Neutrophil (primary cell): ENCODE data around the gene JAG2.

Experiments used
- H3K27ac ChIP-seq: fragments of 200-600 bp; sonication (generic); 2 replicates; pipeline ENCODE4 v1.5.1; 2016; ENCODE audit warnings: mild to moderate bottlenecking, moderate library complexity
- H3K27me3 ChIP-seq: fragments of 200-600 bp; sonication (generic); 2 replicates; pipeline ENCODE4 v1.6.0; 2016; ENCODE audit warnings: mild to moderate bottlenecking
- H3K36me3 ChIP-seq: fragments of 200-600 bp; sonication (generic); 2 replicates; pipeline ENCODE4 v1.5.1; 2017
- H3K4me1 ChIP-seq, 2 experiments: fragments of 200-600 bp in 1 of 2; sonication (generic) in 1 of 2; 1 replicate in 1 of 2; 2 replicates in 1 of 2; pipeline versions ENCODE4 v1.5.1 to v1.6.1; 2013 to 2016; ENCODE audit warnings: low read depth in 1 of 2, low read length in 1 of 2, mild to moderate bottlenecking in 1 of 2, moderate library complexity in 1 of 2; ENCODE audit not compliant: control insufficient read depth in 1 of 2, insufficient read depth in 1 of 2
- H3K4me3 ChIP-seq, 2 experiments: fragments of 200-600 bp in 1 of 2; sonication (generic) in 1 of 2; 1 replicate in 1 of 2; 2 replicates in 1 of 2; pipeline ENCODE4 v1.5.1; 2013 to 2016; ENCODE audit warnings: low read depth in 1 of 2, low read length in 1 of 2, mild to moderate bottlenecking in 1 of 2, moderate library complexity in 1 of 2
- H3K9me3 ChIP-seq: fragments of 200-600 bp; sonication (generic); 2 replicates; pipeline ENCODE4 v1.5.1; 2016
- TF ChIP-seq, protein P1 (sequence below): fragments of 200-600 bp; sonication (generic); IDR thresholded peaks from 2 replicates; pipeline ENCODE4 v1.5.1; 2016; ENCODE audit warnings: antibody characterized with exemption

The JAG2 gene

DNA sequence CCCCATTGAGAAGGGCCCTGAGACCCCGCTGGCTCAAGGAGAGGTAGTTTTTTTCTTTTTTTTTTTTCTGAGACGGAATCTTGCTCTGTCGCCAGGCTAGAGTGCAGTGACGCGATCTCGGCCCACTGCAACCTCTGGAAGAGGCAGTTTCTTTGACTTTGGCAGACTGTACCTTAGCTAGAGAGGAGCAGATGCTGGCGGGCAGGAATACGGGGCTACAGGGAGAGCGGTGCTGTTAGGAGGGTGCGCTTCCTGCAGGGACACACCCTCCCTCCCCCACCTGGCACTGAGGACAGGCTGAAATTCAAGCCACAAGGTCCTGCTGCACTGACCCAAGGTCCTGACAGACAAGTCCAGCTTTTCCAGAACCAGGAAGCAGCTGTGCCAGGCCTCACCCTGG is 44.8 kb upstream of the JAG2 start:
- Histone ChIP-seq H3K4me3 (no peak overlapping the region), H3K9me3 (no peaks in the 10 kb centered on the region), H3K36me3 (peaks cover 39% of the 10 kb centered on the region), H3K4me1 (no peaks in the 10 kb centered on the region), H3K27me3 (no peaks in the 10 kb centered on the region), H3K27ac (no peak overlapping the region)
- TF ChIP-seq, protein P1, sequence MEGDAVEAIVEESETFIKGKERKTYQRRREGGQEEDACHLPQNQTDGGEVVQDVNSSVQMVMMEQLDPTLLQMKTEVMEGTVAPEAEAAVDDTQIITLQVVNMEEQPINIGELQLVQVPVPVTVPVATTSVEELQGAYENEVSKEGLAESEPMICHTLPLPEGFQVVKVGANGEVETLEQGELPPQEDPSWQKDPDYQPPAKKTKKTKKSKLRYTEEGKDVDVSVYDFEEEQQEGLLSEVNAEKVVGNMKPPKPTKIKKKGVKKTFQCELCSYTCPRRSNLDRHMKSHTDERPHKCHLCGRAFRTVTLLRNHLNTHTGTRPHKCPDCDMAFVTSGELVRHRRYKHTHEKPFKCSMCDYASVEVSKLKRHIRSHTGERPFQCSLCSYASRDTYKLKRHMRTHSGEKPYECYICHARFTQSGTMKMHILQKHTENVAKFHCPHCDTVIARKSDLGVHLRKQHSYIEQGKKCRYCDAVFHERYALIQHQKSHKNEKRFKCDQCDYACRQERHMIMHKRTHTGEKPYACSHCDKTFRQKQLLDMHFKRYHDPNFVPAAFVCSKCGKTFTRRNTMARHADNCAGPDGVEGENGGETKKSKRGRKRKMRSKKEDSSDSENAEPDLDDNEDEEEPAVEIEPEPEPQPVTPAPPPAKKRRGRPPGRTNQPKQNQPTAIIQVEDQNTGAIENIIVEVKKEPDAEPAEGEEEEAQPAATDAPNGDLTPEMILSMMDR, result no peak

DNA sequence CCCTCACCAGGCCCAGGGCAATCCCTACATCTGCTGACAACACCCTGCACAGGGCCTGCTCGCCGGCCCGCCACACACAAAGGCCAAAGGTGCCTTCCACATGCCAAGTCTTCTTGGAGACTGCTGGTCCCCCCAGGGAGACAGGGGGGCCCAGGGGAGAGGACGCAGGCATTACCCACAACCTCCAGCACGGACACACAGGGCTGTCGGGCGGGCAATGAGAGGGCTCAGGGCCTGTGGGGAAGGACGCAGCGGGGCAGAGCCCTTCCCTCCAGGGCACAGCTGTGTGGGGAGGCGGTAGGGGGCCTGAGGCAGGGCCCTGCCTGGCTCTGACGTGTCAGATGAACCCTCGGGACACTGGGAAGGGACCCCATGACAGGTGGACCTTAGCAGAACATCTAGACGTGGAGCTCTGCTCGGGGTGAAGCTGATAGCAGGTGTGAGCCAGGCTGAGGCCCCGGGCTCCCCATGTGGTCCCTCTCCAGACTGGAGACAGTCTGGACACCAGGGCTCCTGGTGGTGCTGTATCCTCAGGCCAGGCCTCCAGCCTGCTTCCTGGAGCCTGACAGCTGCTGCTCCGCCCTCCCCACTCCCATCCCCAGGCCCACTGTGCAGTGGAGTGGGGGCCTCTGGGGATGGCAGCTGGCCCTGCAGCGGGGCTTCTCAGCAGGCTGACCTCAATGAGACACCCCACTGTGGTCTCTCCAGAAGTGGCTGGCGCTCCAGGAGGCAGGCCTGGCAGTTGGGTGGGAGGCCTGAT is 44.1 kb upstream of the JAG2 start:
- Histone ChIP-seq H3K27me3 (no peaks in the 10 kb centered on the region), H3K4me3 (no peak overlapping the region), H3K36me3 (peaks cover 33% of the 10 kb centered on the region), H3K4me1 (no peaks in the 10 kb centered on the region), H3K27ac (no peak overlapping the region), H3K9me3 (no peaks in the 10 kb centered on the region)
- TF ChIP-seq, protein P1, result no peak

DNA sequence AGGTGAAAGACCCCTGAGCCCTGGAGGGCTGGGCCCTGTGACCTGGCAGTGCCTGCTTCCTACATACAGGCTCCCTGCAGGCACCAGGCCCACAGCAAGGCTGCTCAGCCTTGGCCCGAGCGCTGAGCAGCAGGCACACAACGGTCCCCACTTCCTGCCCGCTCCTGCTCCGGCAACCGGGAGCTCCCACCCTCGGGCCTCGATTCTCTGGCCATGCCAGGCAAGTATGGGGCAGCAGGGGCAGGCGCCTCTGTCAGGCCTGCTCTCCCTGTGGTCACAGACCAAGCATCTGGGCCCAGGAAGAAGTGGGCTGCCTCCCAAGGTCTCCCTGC is 43.1 kb upstream of the JAG2 start:
- Histone ChIP-seq H3K27me3 (no peaks in the 10 kb centered on the region), H3K4me1 (no peaks in the 10 kb centered on the region), H3K9me3 (no peaks in the 10 kb centered on the region), H3K4me3 (no peak overlapping the region), H3K36me3 (peaks cover 23% of the 10 kb centered on the region), H3K27ac (no peak overlapping the region)
- TF ChIP-seq, protein P1, result no peak

DNA sequence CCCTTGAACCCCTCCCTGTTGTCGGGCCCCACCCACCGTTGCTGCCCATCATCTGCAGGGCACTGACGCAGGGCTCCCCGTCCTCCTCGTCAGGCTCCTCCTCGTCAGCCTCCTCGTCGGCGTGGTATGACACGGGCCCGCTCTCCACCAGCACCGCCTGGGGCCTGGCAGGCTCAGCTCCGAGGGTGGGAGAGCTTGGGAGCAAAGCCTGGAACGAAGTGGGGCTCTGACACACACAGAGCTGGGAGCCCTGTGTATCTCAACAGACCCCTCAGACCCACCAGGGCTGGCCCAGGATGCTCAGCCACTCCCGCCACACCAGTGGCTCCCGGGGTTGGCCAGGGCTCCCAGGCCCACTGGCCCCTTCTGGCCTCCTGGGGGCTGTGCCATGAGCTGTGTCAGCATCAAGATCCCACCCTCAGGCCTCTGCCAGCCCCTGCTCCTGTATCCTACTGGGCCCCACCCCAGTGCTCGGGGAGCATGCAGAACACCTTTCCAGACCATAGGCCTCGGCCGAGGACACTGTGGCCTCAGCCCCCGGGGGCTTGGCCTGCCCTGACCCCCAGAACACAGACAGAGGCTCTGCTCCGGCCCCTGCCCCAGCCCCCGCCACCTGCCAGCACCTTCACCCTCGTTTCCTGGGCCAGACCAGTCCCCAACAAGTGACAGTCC is 42.6 kb upstream of the JAG2 start:
- H3K4me3 ChIP-seq, result no peak overlapping the region
- H3K4me1 ChIP-seq, result no peaks in the 10 kb centered on the region
- H3K27me3 ChIP-seq, result no peaks in the 10 kb centered on the region
- peaks cover 23% of the 10 kb centered on the region for H3K36me3 ChIP-seq
- H3K9me3 ChIP-seq, result no peaks in the 10 kb centered on the region
- TF ChIP-seq, protein P1, result no peak
- H3K27ac ChIP-seq, result no peak overlapping the region

DNA sequence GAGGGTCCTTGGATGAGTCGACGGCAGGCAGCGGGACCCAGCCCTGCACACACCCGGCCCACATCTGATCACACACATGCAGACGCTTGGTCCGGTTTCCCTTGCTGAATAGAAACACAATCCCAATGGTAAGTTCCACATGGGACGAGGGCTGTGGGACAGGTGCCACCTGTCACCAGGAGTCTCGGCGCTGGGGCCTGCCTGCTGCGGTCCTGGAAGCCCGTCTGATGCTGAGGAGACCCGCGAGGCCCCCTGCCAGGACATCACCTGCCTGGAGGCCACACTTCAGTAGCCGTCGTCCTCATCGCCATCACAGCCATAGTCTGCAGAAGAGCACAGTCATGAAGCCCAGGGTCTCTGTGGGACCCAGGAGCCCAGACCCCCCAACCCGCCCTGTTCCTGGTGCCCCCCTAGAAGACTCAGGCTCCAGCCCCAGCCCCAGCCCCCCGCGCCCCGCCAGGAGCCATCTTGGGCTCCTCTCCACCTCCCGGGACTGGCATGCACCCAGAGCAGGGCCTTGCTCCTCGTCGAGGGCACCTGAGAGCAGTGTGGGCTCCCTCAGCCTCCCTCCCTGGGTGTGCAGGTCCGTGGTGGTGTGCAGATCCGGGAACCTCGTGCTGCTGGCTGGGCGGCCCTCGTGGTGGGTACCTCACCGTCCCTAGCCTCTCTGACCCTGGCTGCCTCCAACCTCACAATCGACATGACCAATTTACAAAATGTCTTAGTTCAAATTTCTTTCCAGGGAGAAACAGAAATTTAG is 41.9 kb upstream of the JAG2 start:
- H3K9me3 ChIP-seq, result no peaks in the 10 kb centered on the region
- H3K4me1 ChIP-seq, result no peaks in the 10 kb centered on the region
- no peak overlapping the region for H3K27ac ChIP-seq
- peaks cover 6% of the 10 kb centered on the region for H3K27me3 ChIP-seq
- H3K36me3 ChIP-seq, result peaks cover 23% of the 10 kb centered on the region
- no peak overlapping the region for H3K4me3 ChIP-seq
- TF ChIP-seq, protein P1, result no peak
